ENCODE measurements around the gene CTBP2.

Gene CTBP2

GRCh38 chr10:125034675-125035074, 125.7 kb downstream of the CTBP2 start:
- no peak for DNase-seq

- no peak for DNase-seq
These were observed 127.0 kb downstream of the CTBP2 start for GRCh38 chr10:125033146-125033924.

- DNase-seq: no peak
These were observed 127.8 kb downstream of the CTBP2 start for GRCh38 chr10:125032474-125033020.

- DNase-seq: no peak
These were observed 129.7 kb downstream of the CTBP2 start for GRCh38 chr10:125030567-125031197.

- DNase-seq: no peak
These were observed 130.7 kb downstream of the CTBP2 start for GRCh38 chr10:125029584-125030242.

GRCh38 chr10:125027871-125028869, 132.2 kb downstream of the CTBP2 start:
- DNase-seq: no peak

- DNase-seq: no peak
These were observed 133.2 kb downstream of the CTBP2 start for GRCh38 chr10:125026974-125027735.

- DNase-seq: no peak
These were observed 134.1 kb downstream of the CTBP2 start for GRCh38 chr10:125026036-125026931.

- DNase-seq: no peak
These were observed 135.0 kb downstream of the CTBP2 start for GRCh38 chr10:125025341-125025740.

GRCh38 chr10:125024497-125025234, 135.7 kb downstream of the CTBP2 start:
- no peak for DNase-seq

GRCh38 chr10:125023862-125024496, 136.4 kb downstream of the CTBP2 start:
- no peak for DNase-seq

- no peak for DNase-seq
These were observed 137.1 kb downstream of the CTBP2 start for GRCh38 chr10:125023255-125023654.

GRCh38 chr10:125022671-125023070, 137.7 kb downstream of the CTBP2 start:
- DNase-seq: no peak

GRCh38 chr10:125021686-125022344, 138.5 kb downstream of the CTBP2 start:
- no peak for DNase-seq

GRCh38 chr10:125020871-125021270, 139.5 kb downstream of the CTBP2 start:
- no peak for DNase-seq

GRCh38 chr10:125020386-125020785, 140.0 kb downstream of the CTBP2 start:
- no peak for DNase-seq

GRCh38 chr10:125018576-125019143, 141.7 kb downstream of the CTBP2 start:
- DNase-seq: no peak
